Measurements from ENCODE around the gene SNCB. TPM values are rescaled to one million over a fixed set of nuclear protein-coding genes. Genes with fewer than 3 reads are reported as not detected.

Gene SNCB
- total RNA-seq, 1 experiment from 2014 or later = not detected

DNA sequence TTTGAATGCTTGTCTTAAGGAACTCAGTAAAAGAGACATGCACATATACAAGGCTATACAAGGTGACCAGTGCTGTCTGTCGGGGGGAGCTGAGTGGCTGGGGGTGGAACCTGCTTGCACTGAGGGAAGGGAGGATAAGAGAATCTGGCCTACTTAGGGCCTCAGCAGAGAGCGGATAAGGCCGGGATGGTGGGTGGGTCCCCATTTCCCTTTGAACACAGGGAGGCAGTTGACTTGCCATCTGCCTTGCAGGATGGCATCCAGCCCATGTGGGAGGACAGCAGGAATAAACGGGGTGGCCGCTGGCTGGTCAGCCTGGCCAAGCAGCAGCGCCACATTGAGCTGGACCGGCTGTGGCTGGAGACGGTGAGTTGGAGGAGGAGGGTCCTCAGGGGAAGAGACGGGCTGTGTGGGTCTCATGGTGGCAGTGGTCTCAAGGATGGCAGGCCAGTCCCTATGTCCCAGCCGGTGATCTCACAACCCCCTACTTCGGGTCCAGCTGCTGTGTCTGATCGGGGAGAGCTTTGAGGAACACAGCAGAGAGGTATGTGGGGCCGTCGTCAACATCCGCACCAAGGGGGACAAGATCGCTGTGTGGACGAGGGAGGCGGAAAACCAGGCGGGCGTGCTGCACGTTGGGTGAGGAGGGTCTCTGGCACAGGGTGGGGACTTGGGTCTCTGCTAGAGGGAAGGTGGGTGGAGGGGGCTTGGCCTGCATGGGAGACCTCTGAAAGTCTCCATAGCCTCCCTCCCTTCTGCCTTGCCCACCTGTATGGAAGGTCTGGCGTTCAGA is 14.7 kb upstream of the SNCB start:
- Histone ChIP-seq H3K27ac (ENCODE audit: low read depth, low read length) (no peak overlapping the region), H3K79me2 (ENCODE audit: insufficient read depth, low read length) (peaks cover 18% of the 10 kb centered on the region), H3K27me3 (ENCODE audit: insufficient read depth, low read length) (no peaks in the 10 kb centered on the region), H3K4me3 (replicated peaks in 1 of 2; ENCODE audit: low read depth in 1 of 2, low read length in 2 of 2) (no peak overlapping the region), H3K9me3 (ENCODE audit: control insufficient read depth in 1 of 2, insufficient read depth in 1 of 2, low read depth in 1 of 2, low read length in 2 of 2) (no peaks in the 10 kb centered on the region), H3K9me2 (ENCODE audit: insufficient read depth) (no peaks in the 10 kb centered on the region), H3K4me1 (ENCODE audit: control insufficient read depth in 1 of 2, insufficient read depth in 2 of 2, low read length in 2 of 2) (peaks cover 17 to 44% of the 10 kb centered on the region in 2 experiments), H4K20me1 (ENCODE audit: insufficient read depth) (no peaks in the 10 kb centered on the region), H3K9ac (ENCODE audit: low read length) (no peak overlapping the region), H3K36me3 (ENCODE audit: control insufficient read depth in 1 of 2, insufficient read depth in 2 of 2, low read length in 2 of 2) (no peaks in the 10 kb centered on the region), H3K4me2 (ENCODE audit: low read length) (no peak overlapping the region), H2AFZ (ENCODE audit: low read depth, low read length, poor library complexity, severe bottlenecking) (no peak overlapping the region)
- DNase-seq (ENCODE audit: low read depth, low spot score) (no peak), ATAC-seq (no peak)
- intact Hi-C loops (cut with micrococcal nuclease) = no loop called here
- BruUV-seq (replicated peaks) = no TSS peak
- ChIA-PET RAD21 (ENCODE audit: low non-redundant PET in 1 of 2, low total read pairs in 2 of 2, uncharacterized antibody in 2 of 2, unreplicated experiment in 2 of 2) (no interaction called here), CTCF (no interaction called here), POLR2A (no interaction called here)
- no peak for TF ChIP-seq ZNF274 (IDR thresholded peaks at IDR 0.05; ENCODE audit: low read depth, low read length)
- TF ChIP-seq TCF7L2 (IDR thresholded peaks at IDR 0.05; ENCODE audit: borderline replicate concordance, extremely low read depth, insufficient read depth, insufficient read length) = no peak
- no peak for TF ChIP-seq POLR2A (IDR thresholded peaks at IDR 0.05; ENCODE audit: borderline replicate concordance, extremely low read depth, insufficient read depth, insufficient read length)
- TF ChIP-seq SRF (IDR thresholded peaks at IDR 0.05; ENCODE audit: low read depth) = no peak
- no peak for TF ChIP-seq POLR2AphosphoS5 (IDR thresholded peaks at IDR 0.05; ENCODE audit: low read depth, low read length)
- no peak for TF ChIP-seq CBX3 (IDR thresholded peaks at IDR 0.05; ENCODE audit: low read depth)
- no peak for TF ChIP-seq RAD21 (IDR thresholded peaks at IDR 0.05; ENCODE audit: low read depth)
- no peak for TF ChIP-seq ZFX (IDR thresholded peaks at IDR 0.05)
- no peak for TF ChIP-seq SP1 (IDR thresholded peaks at IDR 0.05; ENCODE audit: low read depth)
- TF ChIP-seq EZH2phosphoT487 (IDR thresholded peaks at IDR 0.05; ENCODE audit: borderline replicate concordance) = no peak
- no peak for TF ChIP-seq EGR1 (IDR thresholded peaks at IDR 0.05; ENCODE audit: low read depth)
- no peak for TF ChIP-seq ZBTB33 (IDR thresholded peaks at IDR 0.05; ENCODE audit: extremely low read depth, insufficient replicate concordance, low read length)
- no peak for TF ChIP-seq EZH2 (IDR thresholded peaks at IDR 0.05)
- no peak for TF ChIP-seq SIN3A (IDR thresholded peaks at IDR 0.05; ENCODE audit: low read depth)
- TF ChIP-seq, protein P1, sequence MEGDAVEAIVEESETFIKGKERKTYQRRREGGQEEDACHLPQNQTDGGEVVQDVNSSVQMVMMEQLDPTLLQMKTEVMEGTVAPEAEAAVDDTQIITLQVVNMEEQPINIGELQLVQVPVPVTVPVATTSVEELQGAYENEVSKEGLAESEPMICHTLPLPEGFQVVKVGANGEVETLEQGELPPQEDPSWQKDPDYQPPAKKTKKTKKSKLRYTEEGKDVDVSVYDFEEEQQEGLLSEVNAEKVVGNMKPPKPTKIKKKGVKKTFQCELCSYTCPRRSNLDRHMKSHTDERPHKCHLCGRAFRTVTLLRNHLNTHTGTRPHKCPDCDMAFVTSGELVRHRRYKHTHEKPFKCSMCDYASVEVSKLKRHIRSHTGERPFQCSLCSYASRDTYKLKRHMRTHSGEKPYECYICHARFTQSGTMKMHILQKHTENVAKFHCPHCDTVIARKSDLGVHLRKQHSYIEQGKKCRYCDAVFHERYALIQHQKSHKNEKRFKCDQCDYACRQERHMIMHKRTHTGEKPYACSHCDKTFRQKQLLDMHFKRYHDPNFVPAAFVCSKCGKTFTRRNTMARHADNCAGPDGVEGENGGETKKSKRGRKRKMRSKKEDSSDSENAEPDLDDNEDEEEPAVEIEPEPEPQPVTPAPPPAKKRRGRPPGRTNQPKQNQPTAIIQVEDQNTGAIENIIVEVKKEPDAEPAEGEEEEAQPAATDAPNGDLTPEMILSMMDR (IDR thresholded peaks at IDR 0.05 in 2 of 3, conservative IDR thresholded peaks at IDR 0.05 in 1 of 3; ENCODE audit: borderline replicate concordance in 1 of 3, insufficient read depth in 1 of 3, low read depth in 2 of 3, low read length in 2 of 3) = no peak
- no peak for TF ChIP-seq YY1 (IDR thresholded peaks at IDR 0.05; ENCODE audit: extremely low read depth, insufficient replicate concordance, low read depth, low read length)
- TF ChIP-seq, protein P2, sequence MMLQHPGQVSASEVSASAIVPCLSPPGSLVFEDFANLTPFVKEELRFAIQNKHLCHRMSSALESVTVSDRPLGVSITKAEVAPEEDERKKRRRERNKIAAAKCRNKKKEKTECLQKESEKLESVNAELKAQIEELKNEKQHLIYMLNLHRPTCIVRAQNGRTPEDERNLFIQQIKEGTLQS (IDR thresholded peaks at IDR 0.05) = no peak

Data from HCT116 (cell line).